Measurements from ENCODE around the gene TSR1.

DNA sequence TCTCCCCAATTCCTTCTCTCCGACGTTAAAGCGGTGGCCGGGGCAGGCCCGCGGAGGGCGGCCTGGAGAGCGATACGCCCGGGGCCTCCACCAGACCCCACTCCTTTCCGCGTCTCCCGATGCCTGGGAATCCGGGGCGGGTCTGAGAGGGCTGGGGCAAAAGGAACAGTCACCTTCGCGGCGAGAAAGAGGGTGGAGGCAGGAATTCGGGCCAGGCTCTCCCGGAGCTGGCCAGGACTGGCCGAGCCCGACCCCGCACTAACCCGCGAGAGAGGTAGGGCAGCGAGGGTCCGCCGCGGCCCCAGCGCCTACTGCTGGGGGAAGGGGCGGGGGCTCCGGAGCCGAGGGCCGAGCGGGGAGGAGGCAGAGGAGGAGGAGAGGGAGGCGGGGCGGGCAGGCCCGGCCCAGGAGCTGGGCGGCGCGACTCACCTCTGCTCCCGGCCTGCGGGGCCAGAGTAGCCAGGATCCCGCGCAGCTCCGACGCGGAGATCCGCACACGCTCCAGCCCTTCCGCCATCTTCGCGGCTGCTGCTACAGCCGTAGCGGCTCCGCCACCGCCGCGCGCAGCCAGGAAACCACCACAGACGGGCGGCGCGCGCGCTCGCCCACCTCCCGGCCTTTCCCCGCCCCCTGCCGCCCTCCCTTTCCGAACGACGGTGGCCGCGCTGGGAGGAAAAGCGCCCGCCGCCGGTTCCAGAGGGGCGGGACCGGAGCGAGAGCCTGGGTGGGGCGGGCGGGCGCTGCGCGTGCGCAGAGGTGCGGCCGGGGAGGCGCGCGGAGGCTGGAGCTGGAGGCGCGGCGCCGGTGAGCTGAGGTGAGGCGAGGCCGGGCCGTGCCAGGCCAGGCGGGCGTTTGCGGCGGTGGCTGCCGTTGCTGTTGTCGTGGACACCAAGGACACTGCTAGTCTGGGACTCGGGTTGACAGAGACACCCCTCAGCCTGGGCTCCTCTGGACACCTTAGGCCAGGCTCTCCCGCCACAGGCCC, 32.8 kb downstream of the TSR1 start, which contains the start of the genes SMG6 and SRR:
- TF ChIP-seq, protein P1, sequence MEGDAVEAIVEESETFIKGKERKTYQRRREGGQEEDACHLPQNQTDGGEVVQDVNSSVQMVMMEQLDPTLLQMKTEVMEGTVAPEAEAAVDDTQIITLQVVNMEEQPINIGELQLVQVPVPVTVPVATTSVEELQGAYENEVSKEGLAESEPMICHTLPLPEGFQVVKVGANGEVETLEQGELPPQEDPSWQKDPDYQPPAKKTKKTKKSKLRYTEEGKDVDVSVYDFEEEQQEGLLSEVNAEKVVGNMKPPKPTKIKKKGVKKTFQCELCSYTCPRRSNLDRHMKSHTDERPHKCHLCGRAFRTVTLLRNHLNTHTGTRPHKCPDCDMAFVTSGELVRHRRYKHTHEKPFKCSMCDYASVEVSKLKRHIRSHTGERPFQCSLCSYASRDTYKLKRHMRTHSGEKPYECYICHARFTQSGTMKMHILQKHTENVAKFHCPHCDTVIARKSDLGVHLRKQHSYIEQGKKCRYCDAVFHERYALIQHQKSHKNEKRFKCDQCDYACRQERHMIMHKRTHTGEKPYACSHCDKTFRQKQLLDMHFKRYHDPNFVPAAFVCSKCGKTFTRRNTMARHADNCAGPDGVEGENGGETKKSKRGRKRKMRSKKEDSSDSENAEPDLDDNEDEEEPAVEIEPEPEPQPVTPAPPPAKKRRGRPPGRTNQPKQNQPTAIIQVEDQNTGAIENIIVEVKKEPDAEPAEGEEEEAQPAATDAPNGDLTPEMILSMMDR (IDR thresholded peaks at IDR 0.05 in 4 of 5, conservative IDR thresholded peaks at IDR 0.05 in 1 of 5) = peak in 1 of 5 experiments; percentile 18
- peak; percentile 78 to 82 for TF ChIP-seq POLR2A (IDR thresholded peaks at IDR 0.05)
